Hematopoietic multipotent progenitor cell treated with erythropoietin and hydrocortisone succinate and interleukin-3 and kit ligand, for 6 days (in vitro differentiated cells): ENCODE results near the gene IL6ST.
"Not testable (repeated sequence)": the region's sequence is repeated elsewhere in the genome, so short reads cannot be mapped to it uniquely, and the experiment has no call there.

Experiments
- DNase-seq: peaks from one replicate; pipeline ENCODE4 v3.0.0-alpha.2; 2015

IL6ST gene

GRCh38 chr5:55994495-55994997, at the start of gene IL6ST:
Gene IL6ST, minus strand, starts transcription at chr5:55994963. Its CDS starts 18,685 bp downstream, at chr5:55976278.
- DNase-seq = peak; percentile 56

- DNase-seq = no peak
Observed at GRCh38 chr5:56039985-56040384, 45.2 kb upstream of the IL6ST start.

DNA sequence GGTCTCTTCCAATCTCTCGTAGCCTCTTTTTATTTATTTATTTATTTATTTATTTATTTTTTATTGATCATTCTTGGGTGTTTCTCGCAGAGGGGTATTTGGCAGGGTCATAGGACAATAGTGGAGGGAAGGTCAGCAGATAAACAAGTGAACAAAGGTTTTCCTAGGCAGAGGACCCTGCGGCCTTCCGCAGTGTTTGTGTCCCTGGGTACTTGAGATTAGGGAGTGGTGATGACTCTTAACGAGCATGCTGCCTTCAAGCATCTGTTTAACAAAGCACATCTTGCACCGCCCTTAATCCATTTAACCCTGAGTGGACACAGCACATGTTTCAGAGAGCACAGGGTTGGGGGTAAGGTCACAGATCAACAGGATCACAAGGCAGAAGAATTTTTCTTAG, 43.4 kb upstream of the IL6ST start:
- DNase-seq = not testable (repeated sequence)

DNA sequence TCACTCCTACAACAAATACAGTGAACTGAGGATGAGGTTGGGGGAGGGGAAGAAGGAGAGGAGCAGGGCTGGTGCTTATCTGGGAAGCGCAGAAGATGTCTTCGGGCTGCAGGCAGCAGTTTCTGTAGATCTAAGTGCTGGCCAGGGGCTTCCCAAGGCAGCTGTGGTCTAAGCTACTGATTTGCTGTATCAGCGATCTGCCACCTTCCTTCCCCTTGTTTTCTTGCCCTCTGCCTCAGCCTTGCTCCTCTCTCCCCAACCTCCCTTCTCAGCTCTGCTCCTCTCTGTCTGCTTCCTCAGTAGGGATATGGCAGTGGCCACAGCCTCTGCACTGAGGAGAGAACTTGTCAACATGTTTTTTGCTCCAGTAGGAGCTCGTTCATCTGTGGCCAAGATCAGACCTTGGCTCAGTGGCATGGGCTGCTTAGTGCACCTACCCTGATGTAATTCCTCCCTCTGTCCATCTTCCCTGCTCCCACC, 42.8 kb upstream of the IL6ST start:
- DNase-seq = peak; percentile 94

DNA sequence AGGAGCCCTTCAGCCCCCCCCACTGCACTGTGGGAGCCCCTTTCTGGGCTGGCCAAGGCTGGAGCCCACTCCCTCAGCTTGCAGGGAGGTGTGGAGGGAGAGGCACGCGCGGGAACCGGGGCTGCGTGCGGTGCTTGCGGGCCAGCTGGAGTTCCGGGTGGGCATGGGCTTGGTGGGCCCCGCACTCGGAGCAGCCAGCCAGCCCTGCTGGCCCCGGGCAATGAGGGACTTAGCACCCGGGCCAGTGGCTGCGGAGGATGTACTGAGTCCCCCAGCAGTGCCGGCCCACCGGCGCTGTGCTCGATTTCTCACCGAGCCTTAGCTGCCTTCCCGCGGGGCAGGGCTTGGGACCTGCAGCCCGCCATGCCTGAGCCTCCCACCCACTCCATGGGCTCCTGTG, 40.6 kb upstream of the IL6ST start:
- DNase-seq = not testable (repeated sequence)

DNA sequence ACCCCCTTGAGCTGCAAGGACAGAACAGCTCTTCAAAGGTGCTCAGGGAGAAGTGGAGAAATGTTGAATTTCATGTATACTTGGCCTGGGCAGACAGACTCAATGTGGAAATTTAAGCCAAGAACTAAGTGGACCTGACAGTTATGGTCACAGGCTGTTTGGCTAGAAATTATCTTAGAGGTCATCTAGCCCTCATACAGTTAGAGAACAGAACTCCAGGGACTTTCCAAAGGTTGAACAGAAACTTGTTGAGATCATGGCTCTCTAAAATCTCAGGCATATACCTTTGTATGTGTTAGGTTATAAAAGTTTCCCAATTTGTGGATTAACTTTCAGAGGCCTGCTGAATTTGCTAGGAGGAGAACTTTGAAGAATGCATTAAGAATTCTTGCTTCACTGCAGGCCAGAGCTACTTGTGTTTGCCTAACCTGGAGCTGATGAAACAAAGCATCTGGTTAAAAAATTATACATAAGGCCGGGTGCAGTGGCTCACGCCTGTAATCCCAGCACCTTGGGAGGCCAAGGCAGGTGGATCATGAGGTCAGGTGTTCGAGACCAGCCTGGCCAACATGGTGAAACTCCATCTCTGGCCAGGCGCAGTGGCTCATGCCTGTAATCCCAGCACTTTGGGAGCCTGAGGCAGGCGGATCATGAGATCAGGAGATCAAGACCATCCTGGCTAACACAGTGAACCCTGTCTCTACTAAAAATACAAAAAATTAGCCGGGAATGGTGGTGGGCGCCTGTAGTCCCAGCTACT, 35.3 kb upstream of the IL6ST start:
- DNase-seq = not testable (repeated sequence)

GRCh38 chr5:56029457-56029856, 34.7 kb upstream of the IL6ST start:
- DNase-seq = no peak

DNA sequence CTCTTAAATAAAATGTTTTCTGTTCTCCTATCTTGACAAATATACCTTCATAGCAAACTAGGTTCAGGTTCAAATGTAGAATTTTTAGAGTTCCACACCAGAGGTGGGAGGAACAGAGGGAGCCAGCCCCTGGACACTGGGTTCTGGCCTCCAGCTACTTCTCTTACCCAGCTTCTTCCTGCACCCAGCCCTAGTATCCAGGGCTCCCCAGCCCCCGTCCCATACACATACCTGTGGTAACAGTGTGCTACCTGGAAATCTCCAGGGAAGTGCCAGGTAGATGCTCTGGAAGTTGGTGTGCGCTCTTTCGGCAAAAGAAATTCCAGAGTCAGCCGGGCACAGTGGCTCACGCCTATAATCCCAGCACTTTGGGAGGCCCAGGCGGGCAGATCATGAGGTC, 33.9 kb upstream of the IL6ST start:
- no peak for DNase-seq

DNA sequence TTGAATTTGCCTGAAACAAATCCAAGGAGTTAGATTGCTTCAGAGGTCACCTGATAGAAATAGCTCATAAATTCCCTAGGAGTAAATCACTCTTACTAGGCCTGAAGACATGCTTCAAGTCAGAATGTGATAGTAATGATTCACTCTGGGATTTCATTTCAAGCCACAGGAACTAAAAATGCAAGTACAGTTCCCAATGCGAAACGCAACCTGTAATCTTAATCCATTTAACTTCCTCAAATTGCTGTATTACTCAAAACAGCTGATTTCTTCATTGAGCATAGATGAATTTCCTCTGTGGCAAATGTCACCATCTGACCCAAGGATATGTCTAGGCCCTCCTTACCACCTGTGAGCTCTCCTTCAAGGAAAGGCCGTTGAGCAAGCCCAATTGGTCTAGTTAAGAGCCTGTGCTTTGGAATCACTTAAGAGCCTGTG, 32.1 kb upstream of the IL6ST start:
- DNase-seq = peak; percentile 41

DNA sequence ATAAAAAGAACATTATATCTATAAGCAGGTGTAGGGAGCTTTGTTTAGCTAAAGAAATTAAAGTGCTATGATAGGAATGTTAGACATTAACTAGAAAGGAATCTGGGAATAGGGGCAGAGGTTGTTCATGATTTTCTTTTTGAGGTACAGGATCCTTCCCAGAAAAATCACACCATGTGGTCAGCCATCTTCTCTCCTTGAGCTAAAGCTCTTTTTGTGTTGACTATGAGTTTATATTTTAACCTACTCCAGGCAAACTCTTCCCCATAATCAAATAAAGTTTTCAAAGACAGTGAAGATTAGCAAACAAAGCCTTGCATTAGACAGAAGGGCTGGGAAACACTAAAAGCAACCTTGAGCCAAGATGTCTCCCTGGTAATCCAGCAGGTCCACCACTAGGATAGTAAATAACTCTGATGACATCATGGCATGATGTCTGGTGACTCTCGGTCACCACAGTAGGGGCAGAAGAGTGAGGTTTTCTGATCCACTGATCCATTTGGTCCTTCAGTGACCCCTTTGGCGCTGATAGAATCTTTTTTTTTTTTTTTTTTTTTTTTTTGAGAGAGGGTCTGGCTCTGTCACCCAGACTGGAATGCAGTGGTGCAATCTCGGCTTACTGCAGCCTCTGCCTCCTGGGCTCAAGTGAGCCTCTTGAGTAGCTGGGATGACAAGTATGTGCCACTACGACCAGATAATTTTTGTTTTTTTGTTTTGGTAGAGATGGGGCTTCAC, 30.6 kb upstream of the IL6ST start:
- DNase-seq = no peak

DNA sequence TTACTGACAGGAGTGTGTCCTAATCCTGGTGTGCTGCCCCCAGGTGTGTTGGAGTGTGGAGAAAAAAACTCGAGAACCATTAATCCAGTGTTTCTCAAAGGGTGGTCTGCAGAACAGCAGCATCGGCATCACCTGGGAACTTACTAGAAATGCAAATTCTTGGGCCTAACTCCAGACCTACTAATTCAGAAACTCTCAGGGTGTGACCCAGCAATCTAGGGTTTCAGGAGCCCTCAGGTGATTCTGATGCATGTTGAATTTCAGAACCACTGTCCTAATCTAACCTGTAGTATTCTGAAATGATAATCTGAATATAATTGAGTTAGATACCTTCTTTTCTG, 30.0 kb upstream of the IL6ST start:
- no peak for DNase-seq

DNA sequence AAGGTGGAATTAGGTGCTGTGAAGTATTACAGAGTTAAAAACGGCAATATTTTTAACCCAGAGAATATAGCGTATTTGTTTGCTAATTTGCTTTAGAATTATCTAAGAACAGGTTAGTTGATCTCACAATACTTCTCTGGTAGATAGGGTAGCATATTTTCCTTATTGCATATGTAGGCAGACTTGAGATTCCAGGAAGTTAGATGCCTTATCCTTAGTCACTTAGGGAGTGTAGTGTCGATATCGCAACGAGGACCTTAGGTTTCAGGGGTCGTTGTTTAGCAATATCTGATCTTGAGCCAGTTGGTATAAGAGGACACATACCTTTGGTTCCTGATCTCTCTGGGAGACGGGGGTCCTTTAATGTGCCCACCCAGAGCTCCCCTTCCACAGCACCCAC, 28.5 kb upstream of the IL6ST start:
- DNase-seq = no peak

DNA sequence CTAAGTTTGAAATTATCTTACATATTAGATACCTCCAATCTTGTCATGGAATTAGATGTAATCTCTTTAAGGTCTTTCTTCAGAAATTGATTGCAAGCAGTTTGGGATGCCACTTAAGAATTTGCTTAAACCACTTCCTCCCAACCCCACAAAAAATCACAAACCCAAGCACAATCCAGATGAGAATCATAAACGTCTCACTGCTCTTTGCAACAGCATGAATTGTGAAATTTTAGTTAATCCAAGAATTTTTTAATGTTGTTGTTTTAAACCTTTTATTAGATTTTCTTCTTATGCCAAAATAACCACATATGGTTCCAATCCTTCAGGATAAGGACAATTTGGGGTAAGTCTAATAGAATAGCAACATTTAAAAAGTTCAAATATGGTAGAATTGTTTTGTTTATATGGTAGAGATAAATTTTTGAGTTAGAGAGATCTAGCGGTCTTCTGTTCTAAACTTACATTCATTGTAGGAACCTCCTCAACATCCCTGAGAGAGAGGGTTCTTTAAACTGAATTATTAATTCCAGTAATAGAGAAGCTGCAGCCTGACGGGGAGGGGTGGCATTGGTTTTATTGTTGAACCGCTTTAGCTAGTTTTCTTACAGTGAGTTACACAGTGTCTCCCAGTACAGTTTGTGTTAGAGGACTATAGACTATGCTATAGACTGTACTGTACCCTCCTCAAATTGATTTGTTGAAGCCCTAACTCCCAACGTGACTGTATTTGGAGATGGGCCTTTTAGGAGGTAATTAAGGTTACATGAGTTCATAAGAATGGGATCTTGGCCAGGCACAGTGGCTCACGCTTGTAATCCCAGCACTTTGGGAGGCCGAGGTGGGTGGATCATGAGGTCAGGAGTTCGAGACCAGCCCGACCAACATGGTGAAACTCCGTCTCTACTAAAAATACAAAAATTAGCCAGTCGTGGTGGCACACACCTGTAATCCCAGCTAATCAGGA, 24.8 kb upstream of the IL6ST start:
- DNase-seq = no peak

GRCh38 chr5:56018832-56019231, 24.1 kb upstream of the IL6ST start:
- DNase-seq = no peak

GRCh38 chr5:56014701-56015100, 19.9 kb upstream of the IL6ST start:
- DNase-seq = not testable (repeated sequence)

GRCh38 chr5:56013939-56014338, 19.2 kb upstream of the IL6ST start:
- DNase-seq = not testable (repeated sequence)

DNA sequence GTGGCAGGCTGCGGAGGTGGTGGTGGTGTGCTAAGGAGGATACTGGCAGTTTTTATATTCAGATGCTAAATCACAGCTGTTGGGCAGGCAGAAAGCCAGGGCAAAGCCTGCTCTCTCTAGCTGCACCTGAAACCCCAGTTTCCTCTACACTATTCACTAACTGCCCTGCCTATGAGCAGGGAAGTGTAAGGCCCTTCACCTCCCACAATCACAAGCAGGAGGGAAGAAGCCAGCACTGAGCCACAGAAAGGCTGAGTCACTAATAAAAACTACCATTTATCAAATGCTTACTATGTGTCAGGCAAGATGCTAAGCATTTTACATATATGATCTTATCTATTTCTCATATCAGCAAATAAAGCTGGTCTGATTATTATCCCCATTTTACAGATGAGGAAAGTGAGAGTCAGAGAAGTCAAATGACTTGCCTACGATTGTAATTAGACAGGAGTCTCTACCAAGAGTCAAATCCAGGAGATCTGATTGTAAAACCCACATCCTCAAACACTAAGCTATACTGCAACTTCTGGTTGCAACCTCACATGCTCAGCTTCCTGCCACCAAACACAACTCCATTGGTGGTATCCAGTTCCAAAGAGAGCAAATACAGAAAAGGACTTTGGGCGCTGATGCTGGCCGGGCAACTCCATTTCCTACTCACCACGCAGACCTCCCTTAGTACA, 17.7 kb upstream of the IL6ST start:
- DNase-seq = peak; percentile 37

DNA sequence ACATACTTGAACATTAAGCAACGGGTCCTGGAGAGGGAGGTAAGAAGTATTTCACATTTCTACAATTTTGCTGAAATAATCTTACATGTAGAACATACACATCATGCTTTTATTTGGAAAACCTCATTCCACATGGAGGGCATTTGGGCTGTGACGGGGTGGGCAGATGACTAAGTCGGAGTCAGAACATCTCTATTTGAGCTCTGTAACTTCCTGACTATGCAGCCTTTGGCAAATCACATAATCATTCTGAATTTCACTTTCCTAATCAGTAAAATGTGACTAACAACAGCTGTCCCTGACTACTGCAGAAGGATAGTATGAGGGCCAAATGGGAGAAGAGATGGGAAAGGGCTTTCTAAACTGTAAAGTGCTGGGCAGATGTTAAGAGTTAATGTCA, 17.1 kb upstream of the IL6ST start:
- DNase-seq = no peak

DNA sequence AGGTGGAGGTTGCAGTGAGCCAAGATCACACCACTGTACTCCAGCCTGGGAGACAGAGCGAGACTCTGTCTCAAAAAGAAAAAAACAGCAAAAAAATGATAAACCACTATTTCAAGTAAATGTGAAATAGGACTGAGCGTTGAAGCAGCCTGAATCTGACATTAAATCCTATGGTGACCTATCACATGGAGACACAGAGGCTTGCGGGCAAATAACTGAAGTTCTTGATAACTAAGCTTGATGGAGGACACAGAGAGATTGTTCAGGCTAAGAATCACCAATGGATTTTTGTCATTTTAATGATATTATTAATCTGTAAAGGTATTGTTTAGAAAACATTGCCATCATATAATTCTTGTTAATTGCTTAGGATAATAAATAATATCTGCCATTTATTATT, 15.7 kb upstream of the IL6ST start:
- DNase-seq = no peak

DNA sequence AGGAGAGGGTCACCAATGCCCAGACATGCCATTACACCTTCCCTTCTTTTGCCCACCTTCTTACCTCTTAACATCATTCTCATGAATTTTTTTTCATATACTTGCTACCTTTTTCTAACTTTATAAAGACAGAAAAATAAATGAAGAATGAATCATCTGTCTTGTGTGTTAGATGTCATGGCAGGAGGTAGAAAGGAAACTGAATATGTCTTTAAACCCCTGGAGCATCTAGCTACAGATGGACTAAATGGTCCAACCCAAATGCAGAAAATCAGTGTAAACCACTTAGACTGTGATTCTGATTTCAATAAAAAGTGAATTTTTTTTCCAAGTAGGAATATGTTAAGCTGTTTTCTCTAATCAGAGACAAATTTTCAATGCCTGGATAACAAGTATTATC, 11.8 kb upstream of the IL6ST start:
- no peak for DNase-seq

- no peak for DNase-seq
Observed at GRCh38 chr5:56006094-56006493, 11.3 kb upstream of the IL6ST start.

GRCh38 chr5:56004874-56005273, 10.1 kb upstream of the IL6ST start:
- DNase-seq = no peak
